Fibroblast of the conjunctiva (primary cell): ENCODE measurements around the gene BPIFB2.

Experiments
- DNase-seq: peaks from one replicate; pipeline ENCODE4 v3.0.0-alpha.2; 2010; ENCODE audit warnings: low read depth

Gene BPIFB2

DNA sequence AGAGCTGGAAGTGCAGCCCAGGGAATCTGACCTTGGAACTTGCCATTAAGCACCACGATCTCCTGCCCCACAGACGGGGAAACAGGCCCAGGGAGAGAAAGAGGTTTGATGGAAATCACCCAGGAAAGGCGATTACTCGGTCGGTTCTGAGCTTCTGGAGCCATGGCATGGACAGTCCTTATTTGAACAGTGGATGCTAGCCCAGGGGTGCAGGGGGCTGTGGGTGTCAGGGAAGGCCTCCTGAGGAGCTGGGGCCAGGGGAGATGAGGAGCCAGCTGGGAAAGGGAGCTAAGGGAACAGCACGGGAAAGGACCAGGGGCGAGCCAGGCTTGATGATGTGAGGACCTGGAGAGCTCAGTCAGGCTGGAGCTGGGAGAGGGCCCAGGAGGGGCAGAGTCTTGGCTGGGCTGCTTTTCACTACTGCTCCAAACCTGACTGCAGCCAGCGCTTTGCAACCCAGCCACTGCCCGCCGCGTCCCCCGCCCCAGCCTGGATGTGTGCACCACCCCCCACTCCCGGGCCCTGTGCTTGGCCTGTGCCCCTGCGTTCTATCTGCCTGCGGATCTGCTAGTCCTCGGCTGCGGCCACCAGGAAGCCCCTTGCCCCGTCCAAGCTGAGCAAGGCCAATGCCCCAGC lies 21.1 kb upstream of the BPIFB2 start:
- no peak for DNase-seq

DNA sequence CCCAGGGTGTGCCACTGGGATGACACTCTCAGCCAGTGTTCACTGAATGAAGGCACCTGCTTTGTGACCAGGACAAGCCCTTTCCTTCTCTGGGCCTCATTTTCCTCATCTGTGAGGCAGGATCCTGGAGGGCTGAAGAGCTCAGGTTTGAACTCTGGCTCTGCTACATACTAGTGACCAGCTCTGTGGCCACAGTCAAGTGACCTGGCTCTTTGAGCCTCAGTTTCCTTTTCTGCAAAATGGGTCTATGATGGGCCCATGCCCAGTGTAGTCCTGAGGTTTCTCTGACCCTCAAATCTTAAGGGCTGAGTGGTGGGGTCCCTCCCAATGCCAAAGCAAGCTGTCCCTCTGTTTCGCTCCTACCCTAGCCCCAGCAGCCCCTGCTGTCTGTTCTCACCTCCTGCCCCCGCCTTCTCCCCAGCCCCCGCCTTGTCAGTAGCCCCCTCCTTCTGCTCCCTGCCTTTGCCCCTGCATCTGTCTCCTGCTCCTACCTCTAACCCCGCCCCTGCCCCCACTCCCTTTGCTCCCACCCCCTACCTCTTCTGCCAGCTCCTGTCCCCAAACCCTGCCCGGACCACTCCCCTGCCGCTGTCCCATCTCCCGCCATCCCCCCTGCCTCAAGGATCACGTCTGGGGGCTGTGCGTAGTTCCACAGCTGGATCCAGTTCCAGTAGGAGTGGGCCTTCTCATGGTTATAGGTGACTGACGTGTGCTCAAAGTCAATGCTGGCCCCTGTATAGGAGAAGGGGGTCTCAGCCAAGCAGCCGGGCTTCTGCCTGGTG lies 20.3 kb upstream of the BPIFB2 start:
- DNase-seq = no peak

DNA sequence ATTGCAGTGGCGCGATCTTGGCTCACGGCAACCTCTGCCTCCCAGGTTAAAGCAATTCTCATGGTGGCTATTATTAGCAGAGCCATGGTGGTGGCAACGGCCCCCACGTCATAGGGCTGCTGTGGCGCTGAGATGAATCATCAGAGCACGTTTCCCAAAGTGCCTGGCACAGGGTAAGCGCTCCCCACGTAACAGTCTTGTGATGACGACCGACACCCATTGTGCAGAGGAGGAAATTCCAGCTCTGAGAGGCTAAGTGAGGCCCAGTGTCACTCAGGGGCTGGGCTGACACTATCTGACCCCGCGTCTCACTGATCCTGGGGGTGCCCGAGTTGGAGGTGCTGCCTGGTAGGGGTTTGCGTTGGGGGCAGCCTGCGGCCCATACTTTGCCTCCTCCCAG lies 19.5 kb upstream of the BPIFB2 start:
- DNase-seq = no peak

DNA sequence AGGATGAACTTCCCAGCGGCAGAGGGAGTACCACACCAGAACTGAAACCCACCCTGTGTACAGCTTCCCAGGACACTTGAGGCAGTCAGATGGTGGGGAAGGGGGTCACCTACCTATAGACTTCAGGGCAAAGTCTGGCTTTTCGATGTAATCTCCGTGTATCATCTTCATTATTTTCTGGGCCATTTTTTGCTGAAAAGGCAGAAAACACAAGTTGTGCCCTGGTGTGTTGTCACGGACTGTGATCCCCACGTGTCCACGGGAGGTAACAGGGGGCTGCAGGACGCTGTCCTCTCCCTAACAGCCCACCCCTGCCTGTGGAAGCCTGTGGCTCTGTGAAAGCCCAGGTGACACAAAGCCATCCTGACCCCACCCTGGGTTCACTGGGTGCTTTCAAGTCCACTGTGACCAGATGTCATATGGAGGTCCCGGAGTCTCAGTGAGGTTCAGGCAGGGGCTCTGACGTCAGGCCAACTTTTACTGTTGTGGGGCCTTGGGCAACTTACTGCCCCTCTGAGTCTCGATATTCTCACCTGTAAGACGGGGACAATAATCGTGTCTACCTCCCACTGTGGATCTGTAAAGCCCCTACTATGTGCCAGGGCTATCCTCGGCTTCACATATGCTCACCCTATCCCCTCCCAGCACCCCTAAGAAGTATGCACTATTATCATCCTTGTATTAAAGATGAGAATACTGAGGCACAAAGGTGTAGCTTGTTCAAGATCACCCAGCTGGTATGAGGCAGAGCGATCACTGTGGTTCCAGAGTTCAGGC lies 17.8 kb upstream of the BPIFB2 start:
- DNase-seq = no peak

DNA sequence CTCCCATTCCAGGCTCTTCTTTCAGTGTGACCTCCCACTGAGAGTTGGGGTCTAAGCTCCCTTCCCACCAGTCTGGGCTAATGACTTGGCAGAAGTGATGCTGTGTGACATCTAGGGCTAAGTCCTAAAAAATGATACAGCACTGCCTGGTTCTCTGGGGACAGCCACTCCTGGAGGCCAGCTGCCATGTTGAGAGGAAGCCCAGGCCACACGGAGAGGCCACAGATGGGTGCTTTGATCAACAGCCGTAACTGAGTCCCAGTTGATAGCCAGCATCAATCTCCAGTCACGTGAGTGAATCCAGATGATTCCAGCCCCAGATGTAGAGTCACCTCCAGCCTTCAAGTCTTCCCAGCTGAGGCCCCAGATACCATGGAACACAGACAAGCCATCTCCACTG lies 17.1 kb upstream of the BPIFB2 start:
- DNase-seq = no peak

DNA sequence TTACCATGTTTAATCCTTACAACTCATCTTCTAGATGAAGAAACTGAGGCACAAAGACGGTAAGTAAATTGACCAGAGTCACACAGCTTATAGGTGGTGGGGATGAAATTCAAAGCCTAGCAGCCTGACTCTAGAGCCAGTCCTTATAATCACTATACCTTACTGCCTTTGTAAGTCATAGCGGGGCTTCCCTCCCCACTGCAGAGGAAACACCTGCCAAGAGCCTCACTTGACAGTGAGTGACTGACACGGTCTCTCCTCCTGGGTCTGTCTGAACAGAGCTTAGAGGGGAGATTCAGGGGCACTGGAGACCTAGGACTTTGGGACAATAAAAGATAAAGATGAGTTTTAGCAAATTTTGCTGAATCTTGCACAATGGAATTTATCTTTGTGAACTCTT lies 16.1 kb upstream of the BPIFB2 start:
- DNase-seq = no peak

DNA sequence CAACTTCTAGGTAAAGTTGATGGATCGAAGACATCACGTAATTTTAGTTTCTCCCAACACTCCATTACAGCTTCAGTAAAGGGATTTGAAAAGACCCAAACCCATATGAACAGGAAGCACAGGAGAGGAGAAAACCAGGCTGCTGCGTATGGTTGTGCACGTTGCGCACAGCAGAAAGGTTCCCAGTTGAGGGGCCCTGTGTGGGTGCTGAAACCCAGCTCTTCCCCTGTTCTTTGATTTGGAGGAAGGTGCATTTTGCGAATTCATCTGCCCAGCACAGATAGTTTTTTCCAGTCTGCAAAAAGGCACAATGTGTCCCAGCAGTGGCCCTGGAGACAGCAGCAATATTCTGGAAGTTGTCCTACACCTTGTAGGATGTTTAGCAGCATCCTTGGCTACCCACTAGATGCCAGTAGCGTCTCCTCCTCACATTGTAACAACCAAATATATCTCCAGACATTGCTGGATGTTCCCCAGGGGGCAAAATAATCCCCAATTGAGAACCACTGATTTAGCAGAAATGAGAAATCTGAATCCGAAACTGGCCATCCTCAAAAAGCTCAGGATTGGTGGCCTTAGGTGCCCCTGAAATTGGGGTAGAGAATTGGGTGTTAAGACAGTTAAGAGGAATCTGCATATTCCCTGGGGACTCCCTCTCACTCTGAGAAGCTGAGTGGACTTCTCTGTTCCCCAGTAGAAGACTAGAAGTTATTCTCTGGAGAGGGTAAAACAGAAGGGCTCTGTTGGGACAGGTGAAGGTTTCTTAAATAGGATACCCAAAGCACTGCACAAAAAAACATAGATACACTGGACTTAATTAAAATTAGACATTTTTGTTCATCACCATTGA lies 15.5 kb upstream of the BPIFB2 start:
- DNase-seq = no peak

DNA sequence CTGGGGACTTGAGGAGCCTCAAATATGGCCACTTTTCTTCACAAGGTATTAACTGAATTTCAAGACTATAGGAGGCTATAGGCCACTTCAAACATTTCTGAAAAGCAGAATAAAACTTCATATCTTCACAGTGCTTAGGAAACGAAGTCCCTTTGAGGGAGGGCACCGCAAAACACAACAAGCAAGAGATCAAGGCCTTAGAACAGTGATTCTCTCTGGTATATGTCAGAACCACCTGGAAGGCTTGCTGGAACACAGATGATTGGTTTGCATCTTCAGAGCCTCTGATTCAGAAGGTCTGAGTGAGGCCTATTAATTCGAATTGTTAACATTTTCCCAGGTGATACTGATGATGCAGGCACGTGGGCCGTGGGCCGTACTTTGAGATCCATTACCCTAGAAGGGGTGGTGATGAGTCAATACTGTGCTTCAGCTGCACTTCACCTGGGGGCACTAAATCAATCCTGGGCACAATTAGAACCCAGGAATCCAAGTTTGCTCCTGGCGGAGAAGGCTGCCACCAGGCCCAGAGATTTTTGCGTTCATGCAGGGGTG lies 13.9 kb upstream of the BPIFB2 start:
- no peak for DNase-seq

DNA sequence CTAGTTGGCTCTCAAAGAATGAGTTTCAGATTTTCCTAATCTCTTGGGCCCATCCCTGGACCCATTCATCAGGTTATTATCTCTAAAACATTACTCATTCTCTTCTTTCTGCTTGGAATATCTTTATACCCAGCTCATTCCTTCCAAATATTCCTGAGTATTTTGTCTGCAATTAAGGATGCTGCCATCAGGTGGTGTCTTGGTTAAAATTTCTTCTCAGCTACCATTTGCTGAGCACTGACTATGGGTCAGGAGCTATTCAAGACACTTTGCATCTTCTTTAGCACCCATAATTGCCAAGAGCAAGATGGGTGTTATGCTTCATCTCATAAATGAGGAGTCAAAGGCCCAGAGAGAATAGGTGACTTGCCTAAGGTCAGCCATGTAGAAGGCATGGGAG lies 11.7 kb upstream of the BPIFB2 start:
- no peak for DNase-seq

DNA sequence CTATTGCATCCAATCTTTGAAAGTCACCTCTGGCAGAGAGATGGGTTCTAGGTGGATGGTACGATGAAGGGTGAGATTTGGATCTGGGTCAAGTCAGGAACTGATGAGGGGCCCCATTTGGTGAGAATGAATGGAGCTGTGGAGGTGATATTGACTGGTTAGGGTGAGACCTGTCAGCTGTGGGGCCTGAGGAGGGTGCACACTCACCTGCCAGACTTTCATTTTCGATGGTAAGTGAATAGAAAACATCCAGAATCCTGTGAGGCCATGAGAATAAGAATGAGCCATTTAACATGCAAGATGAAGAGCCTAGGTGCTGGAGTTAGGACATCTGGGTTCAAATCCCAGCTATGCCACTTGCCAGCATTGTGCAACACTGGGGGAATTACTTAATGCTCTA lies 10.1 kb upstream of the BPIFB2 start:
- DNase-seq = no peak

DNA sequence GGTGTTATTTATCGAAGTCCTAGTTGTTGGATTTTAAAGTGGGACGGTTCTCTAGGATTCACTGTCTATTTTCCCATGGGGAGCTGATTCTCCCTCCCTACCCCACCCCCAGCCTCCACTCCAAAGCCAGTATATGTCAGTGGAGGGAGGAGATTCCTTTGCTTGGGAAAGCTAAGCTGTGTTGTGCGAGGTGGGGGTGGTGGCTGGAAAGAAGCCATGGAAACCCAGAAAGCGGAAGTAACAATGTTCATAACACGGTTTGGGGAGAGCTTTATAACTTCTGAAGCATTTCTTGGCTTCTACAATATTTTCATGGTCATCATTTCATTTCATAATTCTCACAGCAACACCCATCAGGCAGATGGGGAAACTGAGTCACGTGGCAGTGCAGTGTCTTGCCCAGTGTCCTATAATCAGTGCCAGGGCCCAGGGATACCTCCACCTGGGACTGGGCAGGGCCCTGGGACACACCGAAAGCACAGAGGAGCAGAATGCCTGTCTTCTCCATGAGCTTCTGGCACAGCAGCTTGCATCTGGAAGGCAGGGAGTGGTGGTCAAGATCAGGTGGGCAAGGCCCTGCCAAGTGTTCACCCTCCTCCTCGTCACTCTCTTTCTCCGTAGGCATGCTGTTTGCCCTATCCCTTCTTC lies 7.8 kb upstream of the BPIFB2 start:
- no peak for DNase-seq

DNA sequence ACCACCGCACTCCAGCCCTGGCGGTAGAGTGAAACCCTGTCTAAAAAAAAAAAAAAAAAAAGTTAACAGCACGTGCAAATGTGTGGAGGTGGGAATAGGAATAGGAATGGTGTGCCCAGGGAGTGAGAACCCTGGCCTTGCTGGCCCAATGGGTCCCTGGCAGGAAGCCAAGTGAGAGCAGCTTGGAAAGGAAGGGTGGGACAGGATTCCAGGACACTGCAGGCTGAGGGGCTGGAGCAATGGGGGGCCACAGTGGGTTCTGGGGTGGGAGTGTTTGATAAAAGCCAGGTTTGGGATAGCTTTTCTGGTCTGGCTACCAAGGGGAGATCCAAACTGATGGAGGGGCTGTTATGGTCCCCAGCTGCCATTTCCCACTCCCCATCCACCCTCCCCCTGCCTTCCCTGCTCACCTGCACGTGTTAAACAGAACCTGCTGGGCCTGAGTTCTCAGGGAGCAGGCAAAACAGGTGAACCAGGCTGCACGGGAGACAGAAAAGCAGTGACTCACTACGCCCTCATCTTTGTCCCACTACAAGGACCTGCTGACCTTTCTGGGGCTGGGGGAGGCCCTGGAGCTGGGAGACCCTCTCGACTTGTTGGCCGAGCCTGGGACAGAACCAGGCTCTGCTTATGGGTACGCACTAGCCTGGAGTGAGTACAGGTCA lies 6.6 kb upstream of the BPIFB2 start:
- no peak for DNase-seq

DNA sequence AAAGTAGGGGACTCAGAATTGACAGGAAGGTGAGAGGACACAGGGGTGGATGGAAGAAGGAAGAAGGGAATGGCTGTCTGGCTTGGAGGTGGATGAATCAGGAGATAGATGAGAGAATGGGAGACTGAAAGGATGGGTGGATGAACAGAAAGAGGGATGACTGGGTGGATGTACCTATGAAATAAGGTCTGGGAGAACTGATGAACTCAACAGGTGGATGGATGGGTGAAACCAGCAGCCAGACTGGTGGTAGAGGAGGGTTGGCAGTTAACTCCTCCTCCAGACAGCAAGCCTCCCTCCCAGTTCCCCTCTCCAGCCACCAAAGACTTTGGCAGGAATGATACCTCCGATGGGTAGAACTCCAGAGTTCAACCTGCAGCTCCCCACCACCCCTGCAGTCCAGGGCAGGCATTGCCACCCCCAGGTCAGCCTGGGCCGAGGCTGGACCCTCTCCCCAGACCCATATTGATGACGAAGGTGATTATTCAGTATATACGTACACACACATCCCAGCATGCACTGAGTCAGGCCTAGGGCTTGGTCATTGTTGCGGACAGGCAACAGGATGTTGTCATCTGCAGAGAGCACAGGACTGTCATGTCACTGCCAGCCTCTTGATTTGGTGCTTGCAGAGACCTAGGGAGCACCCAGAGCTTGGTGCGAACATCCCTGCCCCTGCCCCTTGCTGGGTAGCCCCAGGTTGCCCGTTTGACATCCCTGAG lies 5.3 kb upstream of the BPIFB2 start:
- no peak for DNase-seq

DNA sequence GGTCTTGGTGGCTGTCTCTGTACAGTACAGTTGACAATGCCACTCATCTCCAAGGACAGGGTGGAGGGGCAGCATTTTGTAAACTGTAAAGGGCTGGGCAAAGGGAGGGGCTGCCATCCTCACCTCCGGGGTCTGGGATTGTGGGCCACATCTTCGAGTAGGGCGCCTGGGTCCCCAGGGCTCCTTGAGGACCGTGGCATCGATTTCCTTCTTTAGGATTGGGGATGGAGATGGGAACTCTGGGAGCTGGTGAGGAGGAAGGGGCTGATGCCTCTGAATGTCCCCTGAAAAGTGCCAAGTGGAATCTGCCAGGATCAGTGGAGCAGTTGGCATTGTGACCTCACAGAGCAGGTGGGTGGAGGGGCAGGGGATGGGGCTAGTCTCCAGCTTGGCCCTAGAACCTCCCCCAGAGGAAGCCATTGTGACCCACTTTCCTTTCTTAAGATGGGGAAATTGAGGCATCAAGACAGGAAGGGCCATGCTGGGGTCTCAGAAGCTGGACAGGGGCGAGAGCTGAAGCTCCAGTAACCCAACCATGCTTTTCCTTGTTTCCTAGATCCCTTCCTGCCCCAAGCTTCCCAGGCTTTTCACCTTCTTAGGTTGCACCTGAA lies 3.3 kb upstream of the BPIFB2 start, which contains the start of gene SUN5:
SUN5 (minus strand) TSS at position 293 of the 611 bp plus-strand sequence; CDS start at position 200, 93 bp downstream.
- DNase-seq = no peak

DNA sequence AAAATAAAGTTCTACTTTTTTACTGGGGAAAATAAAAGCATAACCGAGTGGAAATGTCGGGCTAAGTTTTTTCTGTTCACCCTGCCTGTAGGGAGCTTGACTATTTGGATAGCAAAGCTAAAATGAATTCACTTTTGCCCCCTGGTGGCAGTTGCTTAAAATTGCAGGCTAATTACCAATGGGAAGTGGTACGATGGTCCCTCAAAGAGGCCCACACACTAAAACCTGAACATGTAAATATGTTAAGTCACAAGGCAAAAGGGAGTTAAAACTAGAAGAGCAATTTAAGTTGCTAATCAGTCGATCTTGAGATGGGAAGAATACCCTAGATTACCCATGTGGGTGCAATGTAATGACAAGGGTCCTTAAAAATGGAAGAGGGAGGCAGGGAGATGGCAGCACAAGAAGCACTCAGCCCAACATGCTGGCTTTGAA lies 2.4 kb upstream of the BPIFB2 start:
- no peak for DNase-seq

DNA sequence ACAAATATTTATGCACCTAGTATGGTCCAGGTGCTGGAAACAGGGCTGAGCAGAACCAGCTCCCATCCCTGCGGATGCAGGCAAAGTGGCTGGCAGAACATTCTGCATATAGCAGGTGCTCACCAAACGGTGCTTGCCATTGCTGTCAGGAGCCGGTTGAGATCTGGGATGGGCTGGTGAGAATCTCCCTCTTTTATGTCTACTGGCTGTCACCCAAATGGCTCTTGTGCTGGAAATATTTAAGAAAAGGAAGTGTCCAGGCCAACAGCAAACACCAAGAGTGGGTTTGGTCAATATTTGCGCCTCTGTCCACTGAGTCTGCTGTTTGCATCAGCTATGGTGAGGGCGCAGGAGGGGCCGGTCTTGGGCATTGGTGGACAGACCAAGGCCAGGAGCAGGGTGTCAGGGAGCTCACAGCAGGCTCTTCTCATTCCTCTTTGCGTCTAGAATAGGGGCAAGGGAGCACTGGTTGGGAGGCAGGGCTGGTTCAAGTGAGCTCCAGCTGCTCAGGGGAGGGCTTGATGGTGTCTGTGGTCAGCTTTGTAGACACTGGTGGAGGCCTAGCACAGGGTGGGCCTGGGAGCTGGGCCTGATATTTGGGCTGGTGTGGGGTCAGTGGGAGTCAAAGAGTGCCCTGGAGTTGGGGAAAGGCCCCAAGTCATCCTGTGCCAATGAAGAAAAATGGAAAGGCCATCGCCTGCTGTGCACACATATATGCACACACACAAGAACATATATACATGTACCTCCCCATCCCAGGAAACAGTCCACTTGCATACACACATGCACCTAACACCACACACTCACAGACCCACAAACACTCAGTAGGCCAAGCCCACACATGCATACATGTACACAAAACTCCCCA lies 1.4 kb upstream of the BPIFB2 start:
- no peak for DNase-seq

DNA sequence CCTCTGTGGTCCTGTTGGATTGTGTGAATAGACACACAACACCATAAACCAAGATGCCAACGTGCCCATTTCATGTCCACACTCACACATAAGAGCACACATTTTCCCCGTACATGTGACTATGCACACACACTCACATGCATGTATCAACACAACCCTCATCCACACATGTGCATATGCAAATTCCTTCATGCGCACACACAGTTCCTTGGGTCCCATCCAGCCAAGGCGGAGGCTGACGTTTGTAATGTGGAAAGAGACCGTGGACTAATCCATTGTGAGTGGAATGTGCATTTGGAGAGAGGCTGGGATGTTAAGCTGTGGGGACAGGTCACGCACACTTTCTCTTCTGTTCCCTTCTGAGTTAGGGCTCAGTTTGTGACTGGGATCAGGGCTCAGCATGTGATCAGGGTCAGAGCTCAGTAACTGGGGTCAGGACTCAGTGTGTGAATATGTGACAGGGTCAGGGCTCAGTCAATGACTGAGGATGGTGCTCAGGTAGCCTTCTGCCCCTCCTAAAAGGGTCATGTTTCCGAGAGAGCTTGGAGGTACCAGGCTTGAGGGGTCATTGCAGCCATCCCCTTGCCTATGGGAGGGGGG lies 628 bp upstream of the BPIFB2 start:
- DNase-seq = no peak
